HG02763 (cell line): ENCODE data around the gene LCOR.

Source experiments
- ATAC-seq: cut with Tn5 transposase; IDR thresholded peaks from one replicate; pipeline ENCODE4 v1.9.1; 2021; ENCODE audit warnings: mild to moderate bottlenecking, moderate library complexity; ENCODE audit not compliant: unreplicated experiment

LCOR gene

DNA sequence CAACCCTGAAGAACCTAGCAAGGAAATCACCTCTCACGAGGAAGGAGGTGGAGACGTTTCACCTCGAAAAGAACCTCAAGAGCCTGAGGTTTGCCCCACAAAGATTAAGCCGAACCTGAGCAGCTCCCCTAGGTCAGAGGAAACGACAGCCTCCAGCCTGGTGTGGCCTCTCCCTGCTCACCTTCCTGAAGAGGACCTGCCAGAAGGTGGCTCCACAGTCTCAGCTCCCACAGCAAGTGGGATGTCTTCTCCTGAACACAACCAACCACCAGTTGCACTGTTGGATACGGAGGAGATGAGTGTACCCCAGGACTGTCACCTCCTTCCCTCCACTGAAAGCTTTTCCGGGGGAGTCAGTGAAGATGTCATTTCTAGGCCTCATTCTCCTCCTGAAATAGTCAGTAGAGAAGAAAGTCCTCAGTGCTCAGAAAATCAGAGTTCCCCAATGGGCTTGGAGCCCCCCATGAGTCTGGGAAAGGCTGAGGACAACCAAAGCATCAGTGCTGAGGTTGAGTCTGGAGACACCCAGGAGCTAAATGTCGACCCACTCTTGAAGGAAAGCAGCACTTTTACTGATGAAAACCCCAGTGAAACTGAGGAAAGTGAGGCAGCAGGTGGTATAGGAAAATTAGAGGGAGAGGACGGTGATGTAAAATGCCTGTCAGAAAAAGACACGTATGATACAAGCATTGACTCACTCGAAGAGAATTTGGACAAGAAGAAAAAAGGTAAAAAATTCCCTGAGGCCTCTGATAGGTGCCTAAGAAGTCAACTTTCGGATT lies 150.2 kb downstream of the LCOR start:
- ATAC-seq, result no peak

- ATAC-seq, result no peak
Observed at GRCh38 chr10:96984541-96985131, 152.5 kb downstream of the LCOR start.

- ATAC-seq, result no peak
Observed at GRCh38 chr10:96986200-96986856, 154.2 kb downstream of the LCOR start.

- ATAC-seq, result no peak
Observed at GRCh38 chr10:96987141-96987841, 155.2 kb downstream of the LCOR start.

DNA sequence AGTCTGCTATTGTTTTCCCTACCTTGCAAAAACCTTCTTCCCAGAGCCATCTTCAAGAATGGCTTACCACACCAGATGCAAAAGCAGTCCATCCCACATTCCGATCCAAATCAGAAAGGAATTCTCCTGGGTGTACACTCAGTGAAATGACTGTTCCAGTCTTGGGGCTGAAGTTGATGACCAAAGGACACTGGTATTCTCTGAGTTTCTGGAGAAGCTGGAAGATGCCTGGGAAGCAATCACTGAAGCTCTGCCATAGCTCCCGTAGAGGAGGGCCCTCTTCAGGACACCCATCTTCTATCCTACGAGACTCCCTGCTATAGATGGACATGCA lies 155.7 kb downstream of the LCOR start:
- ATAC-seq, result no peak

DNA sequence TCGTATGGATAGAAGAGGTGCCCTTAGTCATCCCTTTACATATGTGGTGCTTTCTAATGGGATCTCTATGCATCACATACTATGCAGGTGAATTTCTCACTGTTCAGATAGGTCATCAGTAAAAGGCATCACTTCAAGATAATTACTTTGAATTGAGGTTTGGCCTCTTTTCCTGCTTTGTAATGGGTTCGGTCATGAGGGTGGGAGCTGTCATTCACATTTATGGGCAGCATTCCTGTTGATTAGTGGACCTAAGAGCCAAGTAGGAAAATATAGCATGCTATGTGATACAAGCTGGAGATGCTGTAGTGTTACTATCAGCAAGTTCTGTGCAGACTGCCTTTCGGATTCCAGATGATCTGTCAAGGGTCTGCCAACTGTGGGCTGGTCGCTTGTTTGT lies 156.3 kb downstream of the LCOR start:
- ATAC-seq, result no peak

GRCh38 chr10:96991313-96991841 lies 159.3 kb downstream of the LCOR start:
- ATAC-seq, result no peak

DNA sequence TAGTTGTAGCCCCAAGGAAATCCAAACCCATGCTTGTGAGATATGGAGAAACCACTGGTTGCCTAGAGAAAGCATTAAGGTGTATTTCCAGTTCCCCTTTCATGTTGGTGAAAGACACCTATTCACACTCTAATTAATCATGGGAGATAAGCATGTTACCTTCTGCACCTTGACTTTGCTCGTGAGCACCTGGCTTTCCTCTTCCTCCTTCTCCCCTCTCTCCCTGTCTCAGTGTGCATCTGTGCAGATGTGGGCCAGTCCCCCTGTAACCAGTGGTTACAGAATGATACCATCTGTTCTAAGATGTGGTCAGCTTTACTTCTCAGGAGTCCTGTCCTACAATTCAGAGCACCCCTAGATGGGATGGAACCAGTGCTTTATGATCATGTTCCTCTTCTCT lies 160.6 kb downstream of the LCOR start:
- no peak for ATAC-seq

- ATAC-seq, result no peak
Observed at GRCh38 chr10:96995851-96996250, 163.8 kb downstream of the LCOR start.

GRCh38 chr10:96996275-96996965 lies 164.3 kb downstream of the LCOR start:
- no peak for ATAC-seq

DNA sequence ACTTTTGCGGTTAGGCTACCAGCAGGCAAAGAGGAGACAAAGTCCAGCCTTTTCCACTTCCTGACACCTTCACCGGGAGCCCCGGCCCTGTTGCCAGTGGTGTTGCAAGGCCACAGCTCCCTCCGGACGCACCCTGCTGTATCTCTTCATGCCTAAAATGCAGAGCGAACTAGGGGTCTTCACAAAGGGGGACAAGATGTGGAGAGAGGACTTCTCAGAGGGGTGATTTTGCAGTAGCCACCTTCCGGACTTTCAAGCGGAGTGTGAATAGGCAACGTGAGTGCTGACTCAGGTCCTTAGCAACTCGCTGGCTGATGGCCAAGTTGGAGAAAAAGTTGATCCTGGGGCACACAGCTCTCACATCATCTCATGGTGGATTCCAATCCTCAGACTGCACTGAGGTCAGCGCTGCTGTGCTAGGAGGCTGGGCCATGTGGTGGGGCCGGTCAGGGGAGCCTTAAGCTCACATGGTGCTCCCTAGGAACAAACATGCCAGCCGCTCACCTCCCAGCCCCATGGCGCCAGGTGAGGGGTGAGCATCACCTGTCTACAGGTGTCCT lies 166.3 kb downstream of the LCOR start:
- ATAC-seq, result no peak

GRCh38 chr10:96999337-96999736 lies 167.2 kb downstream of the LCOR start:
- no peak for ATAC-seq

- no peak for ATAC-seq
Observed at GRCh38 chr10:96999987-97000386, 167.9 kb downstream of the LCOR start.

DNA sequence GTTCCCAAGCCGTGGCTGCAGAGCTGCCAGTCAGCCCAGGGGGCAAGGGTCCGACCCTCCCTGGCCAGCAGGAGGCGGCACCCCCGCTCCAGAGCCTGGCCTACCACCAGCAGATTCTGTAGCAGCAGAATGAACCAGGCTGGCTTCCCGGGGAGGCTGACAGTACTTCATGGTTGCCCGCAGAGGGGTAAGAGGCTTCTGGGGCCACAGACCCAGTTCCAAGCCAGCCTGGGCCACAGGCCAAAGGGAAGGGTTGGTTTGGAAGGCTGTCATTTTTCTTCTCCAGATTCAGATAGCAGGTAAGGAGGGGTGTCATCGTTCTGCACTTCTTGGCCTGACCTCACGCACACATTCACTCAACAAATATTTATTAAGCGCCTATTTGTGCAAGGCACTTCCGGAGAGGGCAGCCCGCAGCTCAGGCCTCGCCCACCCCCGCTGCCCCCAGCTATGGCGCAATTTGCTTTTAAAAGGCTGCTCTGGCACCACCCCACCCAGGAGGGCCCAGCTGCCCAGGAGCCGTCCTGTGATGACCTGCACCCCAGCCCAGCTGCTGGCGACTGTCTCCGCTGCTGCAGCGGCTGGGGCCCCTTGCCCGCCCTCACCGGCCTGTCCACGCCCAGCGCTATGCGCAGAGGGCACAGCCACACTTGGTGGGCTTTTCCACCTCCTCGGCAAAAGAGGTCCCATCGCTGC lies 168.5 kb downstream of the LCOR start:
- ATAC-seq, result no peak

DNA sequence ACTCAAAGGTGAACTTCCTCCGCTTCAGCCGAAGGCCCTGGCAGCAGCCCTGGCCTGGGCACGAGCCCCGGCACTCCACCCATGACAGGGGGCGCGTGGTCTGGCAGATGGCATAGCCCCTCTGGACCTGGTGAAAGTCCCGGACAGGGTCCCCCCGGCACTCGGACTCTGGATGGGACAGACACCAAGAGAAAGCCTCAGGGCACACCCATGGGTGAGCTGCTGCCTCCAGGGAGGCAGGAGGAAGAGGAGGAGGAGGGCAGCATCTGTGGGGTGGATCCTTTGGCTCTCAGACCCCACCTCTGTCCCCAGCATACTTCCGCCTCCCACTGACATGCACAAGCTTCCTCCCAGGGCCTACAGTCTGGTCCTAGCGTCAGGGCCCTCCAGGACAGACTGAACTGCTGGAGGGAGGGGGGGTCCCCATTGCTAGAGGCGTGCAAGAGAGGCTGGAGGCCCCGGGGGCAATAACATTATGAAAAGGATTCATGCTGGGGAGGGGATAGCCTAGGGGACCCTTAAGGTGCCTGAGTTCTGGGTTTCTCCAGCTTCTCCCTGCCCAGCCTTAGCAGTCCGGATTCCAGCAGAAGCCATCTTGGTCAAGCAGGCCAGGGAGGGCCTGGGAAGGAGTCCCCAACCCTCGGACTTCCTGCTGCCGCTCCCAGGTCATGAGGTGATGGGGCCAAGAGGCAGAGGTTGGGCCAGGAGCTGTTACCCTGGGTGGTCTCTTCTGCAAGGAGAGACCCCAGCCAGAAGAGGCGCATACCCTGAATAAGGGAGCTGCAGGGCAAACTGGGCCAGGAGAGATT lies 169.3 kb downstream of the LCOR start:
- no peak for ATAC-seq

DNA sequence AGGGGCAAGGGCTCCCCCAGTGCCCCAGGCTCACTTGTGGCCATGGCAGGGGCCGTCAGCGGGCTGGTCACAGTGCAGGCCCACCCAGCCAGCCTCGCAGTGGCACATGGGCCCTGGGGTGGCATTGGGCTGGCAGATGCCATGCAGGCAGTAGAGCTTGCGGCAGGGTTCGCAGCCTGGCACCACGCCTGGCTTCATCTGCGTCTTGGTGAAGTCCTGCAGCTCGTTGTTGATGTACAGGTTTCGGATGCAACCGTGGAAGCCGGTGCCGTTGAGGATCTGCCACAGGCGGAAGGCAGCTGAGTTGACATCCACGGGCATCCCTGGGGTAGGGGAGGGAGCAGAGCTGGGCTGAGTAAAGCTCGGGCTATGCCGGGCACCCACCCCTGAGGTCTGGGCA lies 170.6 kb downstream of the LCOR start:
- no peak for ATAC-seq

GRCh38 chr10:97003151-97003803 lies 171.2 kb downstream of the LCOR start:
- ATAC-seq, result no peak

DNA sequence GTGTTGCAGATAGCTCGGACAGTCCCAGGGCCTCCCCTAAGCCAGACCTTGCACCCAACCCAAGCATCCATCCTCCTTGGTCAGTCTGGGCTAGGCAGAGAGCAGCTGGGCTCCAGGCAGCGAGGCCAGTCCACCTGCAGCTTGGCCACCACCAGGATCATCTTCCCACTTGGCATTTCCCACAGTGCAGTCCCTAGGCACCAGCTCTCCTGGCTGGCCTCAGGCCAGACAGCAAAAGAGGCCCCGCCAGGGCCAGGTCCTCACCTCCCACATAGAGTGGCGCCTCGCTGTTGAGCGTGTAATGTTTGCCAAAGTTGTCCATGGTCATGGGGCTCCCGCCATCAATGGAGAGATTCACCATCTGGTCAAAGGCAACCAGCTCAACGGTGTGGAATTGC lies 171.7 kb downstream of the LCOR start:
- ATAC-seq, result no peak

GRCh38 chr10:97004591-97004990 lies 172.5 kb downstream of the LCOR start:
- ATAC-seq, result no peak
